GM12878 (cell line): ENCODE results near the gene WWC2. TPM values are rescaled to one million over a fixed set of nuclear protein-coding genes. Genes with fewer than 3 reads are reported as not detected.

ENCODE experiments used
- ATAC-seq: fragments of 200-7000 bp; cut with Tn5 transposase; 3 replicates; pipeline ENCODE4 v1.9.1; 2020; ENCODE audit warnings: mild to moderate bottlenecking, moderate library complexity
- BruUV-seq: library from RNA; stranded (reverse); fragments of 400-500 nt; replicated peaks from 2 replicates; lab custom pipeline; 2021; lab: Mats Ljungman, UMichigan
- CTCF ChIA-PET: fragments of 300-600 bp; sonication (Branson Sonifier 250); formaldehyde crosslinking; extraction: SDS; loops from one replicate; lab custom pipeline; 2021; ENCODE audit warnings: inconsistent platforms; lab: Yijun Ruan, JAX
- POLR2A ChIA-PET: fragments of 350-600 bp; formaldehyde crosslinking; extraction: SDS; loops from one replicate; lab custom pipeline; 2021; ENCODE audit warnings: inconsistent platforms; lab: Charles Lee
- RAD21 ChIA-PET: fragments of 300-600 bp; sonication (Branson Sonifier 250); formaldehyde crosslinking; loops from one replicate; lab custom pipeline; 2023; ENCODE audit warnings: antibody characterized with exemption; ENCODE audit not compliant: unreplicated experiment; lab: Charles Lee
- SMC1A ChIA-PET: fragments of 300-600 bp; sonication (Branson Sonifier 250); formaldehyde crosslinking; loops from one replicate; lab custom pipeline; 2023; ENCODE audit not compliant: unreplicated experiment, uncharacterized antibody; lab: Charles Lee
- DNase-seq: peaks from one replicate; pipeline ENCODE4 v3.0.0-alpha.2; 2011; ENCODE audit warnings: low read depth, low spot score
- FAIRE-seq: peaks from 3 replicates; lab custom pipeline; 2011; peaks lifted over from hg19 to GRCh38; lab: Jason Lieb, UNC
- H2AFZ ChIP-seq: 2 replicates; pipeline ENCODE4 v1.6.0; 2011; ENCODE audit warnings: low read depth, low read length, control low read depth; ENCODE audit not compliant: control insufficient read depth
- H3K27ac ChIP-seq: 2 replicates; pipeline ENCODE4 v1.5.1; 2011; ENCODE audit warnings: control low read depth; ENCODE audit not compliant: control insufficient read depth, insufficient read depth
- H3K27me3 ChIP-seq, 2 experiments: replicated peaks in 1 of 2; 2 replicates each; pipeline versions ENCODE4 v1.6.0 to v1.6.1; 2011; ENCODE audit warnings: low read length in 1 of 2; ENCODE audit not compliant: control insufficient read depth in 2 of 2, insufficient read depth in 2 of 2
- H3K36me3 ChIP-seq, 2 experiments: 2 replicates each; pipeline ENCODE4 v1.5.1; 2011; ENCODE audit warnings: low read length in 1 of 2; ENCODE audit not compliant: control insufficient read depth in 2 of 2, insufficient read depth in 2 of 2
- H3K4me1 ChIP-seq: 2 replicates; pipeline ENCODE4 v1.6.1; 2011; ENCODE audit warnings: mild to moderate bottlenecking, low read length, moderate library complexity, mixed read lengths; ENCODE audit not compliant: control insufficient read depth, insufficient read depth
- H3K4me2 ChIP-seq: 2 replicates; pipeline ENCODE4 v1.6.0; 2011; ENCODE audit warnings: control low read depth; ENCODE audit not compliant: control insufficient read depth, insufficient read depth
- H3K4me3 ChIP-seq: fragments of 200-600 bp; sonication (generic); 2 replicates; pipeline ENCODE4 v1.5.1; 2016
- H3K79me2 ChIP-seq: 2 replicates; pipeline ENCODE4 v1.6.0; 2011; ENCODE audit warnings: low read length; ENCODE audit not compliant: control insufficient read depth, insufficient read depth
- H3K9ac ChIP-seq: 2 replicates; pipeline ENCODE4 v1.8.0; 2011; ENCODE audit warnings: low read length, control low read depth, mixed read lengths; ENCODE audit not compliant: control insufficient read depth, insufficient read depth
- H3K9me3 ChIP-seq: replicated peaks from 3 replicates; pipeline ENCODE4 v1.5.1; 2011; ENCODE audit warnings: mild to moderate bottlenecking, low read length; ENCODE audit not compliant: control insufficient read depth, insufficient read depth
- H4K20me1 ChIP-seq: 2 replicates; pipeline ENCODE4 v1.6.0; 2011; ENCODE audit not compliant: control insufficient read depth, insufficient read depth
- CBFB ChIP-seq: IDR thresholded peaks from 2 replicates; pipeline ENCODE4 v1.6.1; 2016; ENCODE audit warnings: antibody characterized with exemption, low read depth
- CREM ChIP-seq: IDR thresholded peaks from 2 replicates; pipeline ENCODE4 v1.6.1; 2014; ENCODE audit warnings: antibody characterized with exemption, low read depth
- JUNB ChIP-seq: IDR thresholded peaks from 2 replicates; pipeline ENCODE4 v1.6.1; 2016; ENCODE audit warnings: antibody characterized with exemption, mild to moderate bottlenecking
- JUND ChIP-seq: IDR thresholded peaks from 2 replicates; pipeline ENCODE4 v1.6.1; 2012; ENCODE audit warnings: low read depth, mild to moderate bottlenecking, low read length, improper control_type of control experiment, moderate library complexity
- SMARCA5 ChIP-seq: fragments of 450-650 bp; IDR thresholded peaks from 2 replicates; pipeline ENCODE4 v1.6.1; 2017; ENCODE audit warnings: mild to moderate bottlenecking
- WGBS: methylation state at CpG from one replicate; pipeline ENCODE4 v1.1.6; 2016; ENCODE audit warnings: low lambda C conversion rate; ENCODE audit not compliant: insufficient replicate concordance, insufficient coverage; ENCODE audit errors: missing lambda C conversion rate; 5-methylcytosine and 5-hydroxymethylcytosine counted together
- in situ Hi-C: fragments of 300-500 bp; cut with MboI; formaldehyde crosslinking; loops from 9 replicates; pipeline ENCODE4 v1.14.3; 2018; ENCODE audit warnings: mixed read lengths
- intact Hi-C: fragments of 100-400 bp; cut with micrococcal nuclease; formaldehyde crosslinking; loops from one replicate; pipeline ENCODE4 v1.14.2; 2022; ENCODE audit not compliant: unreplicated experiment
- polyA plus RNA-seq, 11 experiments: library from polyadenylated mRNA; depleted of rRNA in 4 of 11; unstranded in 6 of 11; stranded (reverse) in 5 of 11; fragments of >200 nt; fragmentation: Nextera tagmentation in 4 of 11; fragmentation: Illumina TruSeq in 1 of 11; extraction: Ambion mirVana in 4 of 11; extraction: Trizol in 1 of 11; gene quantifications; 1 replicate in 1 of 11; 2 replicates in 10 of 11; pipeline versions ENCODE4 v1.2.1 to v1.2.3, GENCODE V29; 2011 to 2016; ENCODE audit warnings: inconsistent platforms in 2 of 11, missing spikeins in 2 of 11, low read depth in 1 of 11
- total RNA-seq, 4 experiments: library from RNA; depleted of rRNA in 3 of 4; stranded (reverse); fragments of >200 nt in 3 of 4; fragmentation: Illumina TruSeq in 1 of 4; extraction: Trizol in 1 of 4; gene quantifications; 2 replicates each; pipeline versions ENCODE4 v1.2.1 to v1.2.3, GENCODE V29; 2013 to 2021

Gene WWC2
- total and polyA plus RNA-seq, 10 of the 15 experiments (the other 5 are each of a cell fraction or from before 2014, with no cell fraction given) = 0.02 to 0.72 (median 0.06) TPM; not detected in 3

DNA sequence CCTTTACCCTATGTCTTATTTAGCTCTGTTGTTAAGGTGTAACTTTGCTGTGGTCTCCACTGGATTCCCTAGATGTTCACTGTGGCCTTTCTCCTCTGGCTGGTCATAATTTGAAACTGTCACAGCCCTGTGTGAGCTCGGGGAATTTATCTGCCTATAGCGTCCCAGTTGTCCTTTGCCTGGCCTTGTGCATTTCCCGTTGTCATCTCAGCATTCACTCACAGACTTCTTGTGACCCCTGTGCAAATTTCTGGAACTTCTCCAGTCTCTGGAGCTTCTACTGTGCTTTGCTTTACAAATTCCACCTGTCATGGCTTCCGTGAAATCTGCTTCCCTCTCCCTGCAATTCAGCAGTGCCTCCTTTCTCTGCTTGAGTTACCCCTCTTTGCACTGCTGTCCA lies 106.7 kb downstream of the WWC2 start:
- no peak overlapping the region for H3K9ac ChIP-seq
- intact Hi-C loops (no loop called here), in situ Hi-C loops (no loop called here)
- ChIA-PET POLR2A (no interaction called here), CTCF (interaction anchor here (1.3 kb wide), 1 partner anchor 153 kb away, joined by 3 read pairs; no protein-coding TSS in a partner anchor), RAD21 (no interaction called here), SMC1A (interaction anchor here (0.6 to 1.3 kb wide), 2 partner anchors 36 to 70 kb away, joined by 3 read pairs; no protein-coding TSS in a partner anchor)
- H3K27ac ChIP-seq = no peak overlapping the region
- H3K27me3 ChIP-seq = peaks cover 0 to 3% of the 10 kb centered on the region in 2 experiments; a peak in 1 of 4 replicates
- no peaks in the 10 kb centered on the region for H3K9me3 ChIP-seq
- no peaks in the 10 kb centered on the region for H4K20me1 ChIP-seq
- TF ChIP-seq JUNB = no peak
- no peak overlapping the region for H3K4me3 ChIP-seq
- no peaks in the 10 kb centered on the region for H3K4me1 ChIP-seq
- no peaks in the 10 kb centered on the region for H3K79me2 ChIP-seq
- FAIRE-seq (no peak), ATAC-seq (no peak), DNase-seq (no peak)
- no TSS peak for BruUV-seq
- no peaks in the 10 kb centered on the region for H3K36me3 ChIP-seq
- 42% methylated on average over 4 of the region's 4 CpGs for WGBS
- no peak overlapping the region for H3K4me2 ChIP-seq
- no peak overlapping the region for H2AFZ ChIP-seq

DNA sequence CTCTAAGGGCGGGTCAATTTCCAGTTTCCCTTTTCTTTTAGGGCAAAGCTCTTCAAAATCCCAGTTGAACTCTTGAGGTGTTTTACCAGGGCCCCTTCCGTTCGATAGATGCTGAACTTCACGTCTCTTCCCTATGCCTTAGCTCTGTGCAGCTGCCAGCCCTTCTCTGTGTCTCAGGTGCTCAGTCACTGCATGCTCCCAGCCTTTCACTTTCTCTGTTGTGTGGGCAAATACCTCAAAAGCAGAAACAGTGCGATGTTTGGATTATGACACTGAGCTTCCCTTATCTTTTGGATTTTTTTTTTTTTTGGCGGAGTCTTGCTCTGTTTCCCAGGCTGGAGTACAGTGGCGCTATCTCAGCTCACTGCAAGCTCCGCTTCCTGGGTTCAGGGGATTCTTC lies 112.5 kb downstream of the WWC2 start:
- no peak for TF ChIP-seq CBFB
- TF ChIP-seq CREM = no peak
- no peak for TF ChIP-seq SMARCA5
- no peak for TF ChIP-seq JUND
- ATAC-seq (no peak), DNase-seq (no peak), FAIRE-seq (no peak)
- H3K9me3 ChIP-seq = no peaks in the 10 kb centered on the region
- no TSS peak for BruUV-seq
- intact Hi-C loops (no loop called here), in situ Hi-C loops (no loop called here)
- no peaks in the 10 kb centered on the region for H4K20me1 ChIP-seq
- H3K4me2 ChIP-seq = no peak overlapping the region
- SMC1A ChIA-PET = no interaction called here
- no peaks in the 10 kb centered on the region for H3K36me3 ChIP-seq
- CTCF ChIA-PET = interaction anchor here (0.6 kb wide), 1 partner anchor 183 kb away, joined by 3 read pairs; no protein-coding TSS in a partner anchor
- 44% methylated on average over 8 of the region's 8 CpGs for WGBS
- H3K9ac ChIP-seq = no peak overlapping the region
- H3K27ac ChIP-seq = no peak overlapping the region
- RAD21 ChIA-PET = no interaction called here
- POLR2A ChIA-PET = no interaction called here
- no peak overlapping the region for H2AFZ ChIP-seq
- H3K4me3 ChIP-seq = no peak overlapping the region
- no peaks in the 10 kb centered on the region; a peak in 1 of 4 replicates for H3K27me3 ChIP-seq
- no peaks in the 10 kb centered on the region for H3K79me2 ChIP-seq
- no peaks in the 10 kb centered on the region for H3K4me1 ChIP-seq
